HEK293 (cell line): Measurements from ENCODE around the gene DNAH12.
A peak's percentile ranks its signal among the peaks of the same experiment; 100 is the strongest.

ENCODE experiments used
- CTCF ChIA-PET: fragments of 350-600 bp; formaldehyde crosslinking; extraction: SDS; loops from one replicate; lab custom pipeline; 2021; ENCODE audit warnings: antibody characterized with exemption; lab: Yijun Ruan, JAX
- POLR2A ChIA-PET: fragments of 300-600 bp; formaldehyde crosslinking; extraction: SDS; loops from one replicate; lab custom pipeline; 2020; ENCODE audit warnings: antibody characterized with exemption, inconsistent platforms; lab: Yijun Ruan, JAX
- H3K27ac ChIP-seq: fragments of 200-500 bp; sonication (Bioruptor generic); 2 replicates; pipeline ENCODE4 v1.5.1; 2014; ENCODE audit warnings: low read depth, low read length, control low read depth, inconsistent platforms; ENCODE audit errors: extremely low read depth
- H3K36me3 ChIP-seq, 2 experiments: fragments of 200-500 bp in 1 of 2; sonication (Bioruptor generic) in 1 of 2; 1 replicate in 1 of 2; 2 replicates in 1 of 2; pipeline ENCODE4 v1.5.1; 2014 to 2017; ENCODE audit warnings: inconsistent platforms in 2 of 2, low read length in 2 of 2; ENCODE audit not compliant: control insufficient read depth in 2 of 2, insufficient read depth in 1 of 2
- H3K4me1 ChIP-seq: fragments of 200-500 bp; sonication (Bioruptor generic); 2 replicates; pipeline ENCODE4 v1.5.1; 2014; ENCODE audit warnings: mild to moderate bottlenecking, low read length, inconsistent platforms; ENCODE audit not compliant: control insufficient read depth, insufficient read depth
- H3K4me3 ChIP-seq: 2 replicates; pipeline ENCODE4 v1.5.1; 2011; ENCODE audit warnings: low read depth, mild to moderate bottlenecking, control low read depth, low read length, moderate library complexity
- H3K9me3 ChIP-seq: fragments of 200-500 bp; sonication (Bioruptor generic); 2 replicates; pipeline ENCODE4 v1.5.1; 2014; ENCODE audit warnings: low read depth, low read length, inconsistent platforms; ENCODE audit not compliant: control insufficient read depth, insufficient read depth
- HIC1 ChIP-seq: fragments of 450-650 bp; formaldehyde crosslinking; IDR thresholded peaks from 2 replicates; pipeline ENCODE4 v1.5.1; 2016; ENCODE audit warnings: missing biosample characterization, missing genetic modification characterization
- HOXC10 ChIP-seq: sonication (generic); formaldehyde crosslinking; IDR thresholded peaks from 2 replicates; pipeline ENCODE4 v1.8.1; 2023; ENCODE audit warnings: mild to moderate bottlenecking, missing genetic modification reagents
- YY2 ChIP-seq: fragments of 450-650 bp; formaldehyde crosslinking; IDR thresholded peaks from 2 replicates; pipeline ENCODE4 v1.5.1; 2016; ENCODE audit warnings: missing biosample characterization, missing genetic modification characterization
- ZBTB48 ChIP-seq: fragments of 450-650 bp; formaldehyde crosslinking; IDR thresholded peaks from 2 replicates; pipeline ENCODE4 v1.5.1; 2016; ENCODE audit warnings: missing biosample characterization, missing genetic modification characterization
- ZFP3 ChIP-seq: fragments of 450-650 bp; formaldehyde crosslinking; IDR thresholded peaks from 2 replicates; pipeline ENCODE4 v1.5.1; 2016; ENCODE audit warnings: low read depth, missing biosample characterization, missing genetic modification characterization
- ZFP37 ChIP-seq: fragments of 450-650 bp; formaldehyde crosslinking; IDR thresholded peaks from 2 replicates; pipeline ENCODE4 v1.5.1; 2016; ENCODE audit warnings: missing biosample characterization, missing genetic modification characterization
- ZNF239 ChIP-seq: fragments of 450-650 bp; formaldehyde crosslinking; IDR thresholded peaks from 2 replicates; pipeline ENCODE4 v1.5.1; 2016; ENCODE audit warnings: missing biosample characterization, missing genetic modification characterization
- ZNF24 ChIP-seq: fragments of 450-650 bp; formaldehyde crosslinking; IDR thresholded peaks from 2 replicates; pipeline ENCODE4 v1.5.1; 2016; ENCODE audit warnings: missing biosample characterization, missing genetic modification characterization
- ZNF311 ChIP-seq: fragments of 450-650 bp; formaldehyde crosslinking; IDR thresholded peaks from 2 replicates; pipeline ENCODE4 v1.5.1; 2017; ENCODE audit warnings: missing biosample characterization, missing genetic modification characterization, borderline replicate concordance
- ZNF561 ChIP-seq: fragments of 450-650 bp; IDR thresholded peaks from 2 replicates; pipeline ENCODE4 v1.5.1; 2018; ENCODE audit warnings: missing biosample characterization, missing genetic modification characterization, borderline replicate concordance
- ZNF707 ChIP-seq: fragments of 450-650 bp; formaldehyde crosslinking; IDR thresholded peaks from 2 replicates; pipeline ENCODE4 v1.5.1; 2016; ENCODE audit warnings: missing biosample characterization, missing genetic modification characterization
- ZNF776 ChIP-seq: fragments of 450-650 bp; formaldehyde crosslinking; IDR thresholded peaks from 2 replicates; pipeline ENCODE4 v1.5.0; 2017; ENCODE audit warnings: missing biosample characterization, missing genetic modification characterization, borderline replicate concordance
- ZSCAN18 ChIP-seq: fragments of 450-650 bp; formaldehyde crosslinking; IDR thresholded peaks from 2 replicates; pipeline ENCODE4 v1.5.1; 2016; ENCODE audit warnings: missing biosample characterization, missing genetic modification characterization
- TF ChIP-seq, protein P1 (sequence below): fragments of 450-650 bp; formaldehyde crosslinking; IDR thresholded peaks from 2 replicates; pipeline ENCODE4 v1.5.0; 2017; ENCODE audit warnings: missing biosample characterization, missing genetic modification characterization, borderline replicate concordance
- TF ChIP-seq, protein P2 (sequence below): fragments of 450-650 bp; formaldehyde crosslinking; IDR thresholded peaks from 2 replicates; pipeline ENCODE4; 2016; ENCODE audit warnings: missing biosample characterization, missing genetic modification characterization
- TF ChIP-seq, protein P3 (sequence below): fragments of 450-650 bp; formaldehyde crosslinking; IDR thresholded peaks from 2 replicates; pipeline ENCODE4 v1.5.1; 2016; ENCODE audit warnings: missing biosample characterization, missing genetic modification characterization

Gene DNAH12

GRCh38 chr3:57298041-57298440 is 246.1 kb downstream of the DNAH12 start:
- no peak overlapping the region for H3K27ac ChIP-seq
- H3K4me1 ChIP-seq: no peaks in the 10 kb centered on the region
- TF ChIP-seq ZFP37 (tag by site-specific recombination) (0 out of 2 replicates have a peak, but pooled peaks have one; percentile 20), YY2 (tag by site-specific recombination) (no peak)
- POLR2A ChIA-PET: interaction anchor here (0.7 kb wide), 1 partner anchor 18 kb away, joined by 4 read pairs; no protein-coding TSS in a partner anchor
- H3K9me3 ChIP-seq: no peaks in the 10 kb centered on the region
- CTCF ChIA-PET: no interaction called here
- H3K4me3 ChIP-seq: no peak overlapping the region
- no peaks in the 10 kb centered on the region for H3K36me3 ChIP-seq

GRCh38 chr3:57292897-57293526 is 251.1 kb downstream of the DNAH12 start:
- Histone ChIP-seq H3K4me1 (no peaks in the 10 kb centered on the region), H3K4me3 (no peak overlapping the region), H3K9me3 (no peaks in the 10 kb centered on the region), H3K27ac (no peak overlapping the region), H3K36me3 (no peaks in the 10 kb centered on the region)
- TF ChIP-seq, protein P1, sequence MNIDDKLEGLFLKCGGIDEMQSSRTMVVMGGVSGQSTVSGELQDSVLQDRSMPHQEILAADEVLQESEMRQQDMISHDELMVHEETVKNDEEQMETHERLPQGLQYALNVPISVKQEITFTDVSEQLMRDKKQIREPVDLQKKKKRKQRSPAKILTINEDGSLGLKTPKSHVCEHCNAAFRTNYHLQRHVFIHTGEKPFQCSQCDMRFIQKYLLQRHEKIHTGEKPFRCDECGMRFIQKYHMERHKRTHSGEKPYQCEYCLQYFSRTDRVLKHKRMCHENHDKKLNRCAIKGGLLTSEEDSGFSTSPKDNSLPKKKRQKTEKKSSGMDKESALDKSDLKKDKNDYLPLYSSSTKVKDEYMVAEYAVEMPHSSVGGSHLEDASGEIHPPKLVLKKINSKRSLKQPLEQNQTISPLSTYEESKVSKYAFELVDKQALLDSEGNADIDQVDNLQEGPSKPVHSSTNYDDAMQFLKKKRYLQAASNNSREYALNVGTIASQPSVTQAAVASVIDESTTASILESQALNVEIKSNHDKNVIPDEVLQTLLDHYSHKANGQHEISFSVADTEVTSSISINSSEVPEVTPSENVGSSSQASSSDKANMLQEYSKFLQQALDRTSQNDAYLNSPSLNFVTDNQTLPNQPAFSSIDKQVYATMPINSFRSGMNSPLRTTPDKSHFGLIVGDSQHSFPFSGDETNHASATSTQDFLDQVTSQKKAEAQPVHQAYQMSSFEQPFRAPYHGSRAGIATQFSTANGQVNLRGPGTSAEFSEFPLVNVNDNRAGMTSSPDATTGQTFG (tag by site-specific recombination): no peak
- TF ChIP-seq ZBTB48 (tag by site-specific recombination): no peak
- no peak for TF ChIP-seq ZNF239 (tag by site-specific recombination)
- TF ChIP-seq, protein P2, sequence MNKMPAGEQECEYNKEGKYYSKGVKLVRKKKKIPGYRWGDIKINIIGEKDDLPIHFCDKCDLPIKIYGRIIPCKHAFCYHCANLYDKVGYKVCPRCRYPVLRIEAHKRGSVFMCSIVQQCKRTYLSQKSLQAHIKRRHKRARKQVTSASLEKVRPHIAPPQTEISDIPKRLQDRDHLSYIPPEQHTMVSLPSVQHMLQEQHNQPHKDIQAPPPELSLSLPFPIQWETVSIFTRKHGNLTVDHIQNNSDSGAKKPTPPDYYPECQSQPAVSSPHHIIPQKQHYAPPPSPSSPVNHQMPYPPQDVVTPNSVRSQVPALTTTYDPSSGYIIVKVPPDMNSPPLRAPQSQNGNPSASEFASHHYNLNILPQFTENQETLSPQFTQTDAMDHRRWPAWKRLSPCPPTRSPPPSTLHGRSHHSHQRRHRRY (tag by site-specific recombination): no peak
- TF ChIP-seq ZNF311 (tag by site-specific recombination): no peak
- TF ChIP-seq ZNF776 (tag by site-specific recombination): no peak
- no peak for TF ChIP-seq ZNF561 (tag by site-specific recombination)
- TF ChIP-seq HIC1 (tag by site-specific recombination): no peak
- no peak for TF ChIP-seq HOXC10 (CRISPR knock-in tag)
- TF ChIP-seq, protein P3, sequence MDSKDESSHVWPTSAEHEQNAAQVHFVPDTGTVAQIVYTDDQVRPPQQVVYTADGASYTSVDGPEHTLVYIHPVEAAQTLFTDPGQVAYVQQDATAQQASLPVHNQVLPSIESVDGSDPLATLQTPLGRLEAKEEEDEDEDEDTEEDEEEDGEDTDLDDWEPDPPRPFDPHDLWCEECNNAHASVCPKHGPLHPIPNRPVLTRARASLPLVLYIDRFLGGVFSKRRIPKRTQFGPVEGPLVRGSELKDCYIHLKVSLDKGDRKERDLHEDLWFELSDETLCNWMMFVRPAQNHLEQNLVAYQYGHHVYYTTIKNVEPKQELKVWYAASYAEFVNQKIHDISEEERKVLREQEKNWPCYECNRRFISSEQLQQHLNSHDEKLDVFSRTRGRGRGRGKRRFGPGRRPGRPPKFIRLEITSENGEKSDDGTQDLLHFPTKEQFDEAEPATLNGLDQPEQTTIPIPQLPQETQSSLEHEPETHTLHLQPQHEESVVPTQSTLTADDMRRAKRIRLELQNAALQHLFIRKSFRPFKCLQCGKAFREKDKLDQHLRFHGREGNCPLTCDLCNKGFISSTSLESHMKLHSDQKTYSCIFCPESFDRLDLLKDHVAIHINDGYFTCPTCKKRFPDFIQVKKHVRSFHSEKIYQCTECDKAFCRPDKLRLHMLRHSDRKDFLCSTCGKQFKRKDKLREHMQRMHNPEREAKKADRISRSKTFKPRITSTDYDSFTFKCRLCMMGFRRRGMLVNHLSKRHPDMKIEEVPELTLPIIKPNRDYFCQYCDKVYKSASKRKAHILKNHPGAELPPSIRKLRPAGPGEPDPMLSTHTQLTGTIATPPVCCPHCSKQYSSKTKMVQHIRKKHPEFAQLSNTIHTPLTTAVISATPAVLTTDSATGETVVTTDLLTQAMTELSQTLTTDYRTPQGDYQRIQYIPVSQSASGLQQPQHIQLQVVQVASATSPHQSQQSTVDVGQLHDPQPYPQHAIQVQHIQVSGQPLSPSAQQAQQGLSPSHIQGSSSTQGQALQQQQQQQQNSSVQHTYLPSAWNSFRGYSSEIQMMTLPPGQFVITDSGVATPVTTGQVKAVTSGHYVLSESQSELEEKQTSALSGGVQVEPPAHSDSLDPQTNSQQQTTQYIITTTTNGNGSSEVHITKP (tag by site-specific recombination): no peak
- no peak for TF ChIP-seq ZNF24 (tag by site-specific recombination)
- TF ChIP-seq ZFP3: no peak
- no peak for TF ChIP-seq ZSCAN18
- TF ChIP-seq ZNF707 (tag by site-specific recombination): no peak
- ChIA-PET CTCF (no interaction called here), POLR2A (no interaction called here)
